ENCODE measurements around the gene TMEFF2.

GRCh38 chr2:192202373-192202772 lies 7.6 kb upstream of the TMEFF2 start:
- TF ChIP-seq, protein P1, sequence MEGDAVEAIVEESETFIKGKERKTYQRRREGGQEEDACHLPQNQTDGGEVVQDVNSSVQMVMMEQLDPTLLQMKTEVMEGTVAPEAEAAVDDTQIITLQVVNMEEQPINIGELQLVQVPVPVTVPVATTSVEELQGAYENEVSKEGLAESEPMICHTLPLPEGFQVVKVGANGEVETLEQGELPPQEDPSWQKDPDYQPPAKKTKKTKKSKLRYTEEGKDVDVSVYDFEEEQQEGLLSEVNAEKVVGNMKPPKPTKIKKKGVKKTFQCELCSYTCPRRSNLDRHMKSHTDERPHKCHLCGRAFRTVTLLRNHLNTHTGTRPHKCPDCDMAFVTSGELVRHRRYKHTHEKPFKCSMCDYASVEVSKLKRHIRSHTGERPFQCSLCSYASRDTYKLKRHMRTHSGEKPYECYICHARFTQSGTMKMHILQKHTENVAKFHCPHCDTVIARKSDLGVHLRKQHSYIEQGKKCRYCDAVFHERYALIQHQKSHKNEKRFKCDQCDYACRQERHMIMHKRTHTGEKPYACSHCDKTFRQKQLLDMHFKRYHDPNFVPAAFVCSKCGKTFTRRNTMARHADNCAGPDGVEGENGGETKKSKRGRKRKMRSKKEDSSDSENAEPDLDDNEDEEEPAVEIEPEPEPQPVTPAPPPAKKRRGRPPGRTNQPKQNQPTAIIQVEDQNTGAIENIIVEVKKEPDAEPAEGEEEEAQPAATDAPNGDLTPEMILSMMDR (IDR thresholded peaks at IDR 0.05; ENCODE audit: insufficient read depth, low read length, poor library complexity, severe bottlenecking), result no peak
- no peak for TF ChIP-seq EZH2phosphoT487 (conservative IDR thresholded peaks at IDR 0.05; ENCODE audit: low read length)

All from SU-DHL-6 (cell line).